Prostate gland (tissue), 2 donors: ENCODE data around the gene SLAMF6.

Experiments used
- POLR2A ChIP-seq: fragments of 450-650 bp; IDR thresholded peaks from one replicate; pipeline ENCODE4 v1.6.1; 2016; ENCODE audit warnings: antibody characterized with exemption, mild to moderate bottlenecking
- POLR2AphosphoS5 ChIP-seq: sonication (generic); formaldehyde crosslinking; IDR thresholded peaks from one replicate; pipeline ENCODE4 v1.6.1; 2017; ENCODE audit warnings: antibody characterized with exemption
- TF ChIP-seq, protein P1 (sequence below), 4 experiments: fragments of 200-600 bp in 2 of 4; fragments of 450-650 bp in 2 of 4; sonication (generic) in 2 of 4; IDR thresholded peaks; 1 replicate in 3 of 4; 2 replicates in 1 of 4; pipeline ENCODE4 v1.5.1; 2016 to 2019; ENCODE audit warnings: antibody characterized with exemption in 4 of 4, mild to moderate bottlenecking in 2 of 4, moderate library complexity in 2 of 4

DNA sequence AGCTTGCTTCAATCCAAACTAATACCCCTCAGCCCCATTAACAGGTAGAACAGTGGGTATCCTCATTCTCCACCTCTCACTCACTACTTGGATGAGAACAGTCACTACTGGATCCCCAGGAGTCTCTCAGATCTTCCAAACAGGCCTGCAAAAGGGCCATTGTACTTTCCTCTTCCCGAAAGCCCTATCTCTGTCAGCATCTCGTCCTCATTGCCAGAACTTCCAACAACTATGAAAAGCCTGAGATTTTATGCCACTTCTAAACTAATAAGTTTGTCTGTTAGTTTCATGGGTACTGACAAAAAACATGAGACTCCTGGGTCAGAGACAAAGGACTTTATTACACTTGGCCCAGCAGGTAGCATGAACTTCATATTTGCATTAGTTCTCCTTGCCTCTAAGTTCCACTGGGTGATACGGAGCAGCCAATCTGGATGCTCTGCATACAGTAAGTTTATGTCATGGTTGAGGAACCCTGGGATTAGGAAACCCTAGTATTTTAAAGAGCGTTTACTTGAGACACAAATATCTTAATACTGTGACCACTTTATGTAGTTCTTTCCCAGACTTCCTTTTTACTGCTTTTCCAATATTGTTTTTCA lies 84.6 kb downstream of the SLAMF6 start:
- TF ChIP-seq POLR2AphosphoS5, result no peak
- TF ChIP-seq, protein P1, sequence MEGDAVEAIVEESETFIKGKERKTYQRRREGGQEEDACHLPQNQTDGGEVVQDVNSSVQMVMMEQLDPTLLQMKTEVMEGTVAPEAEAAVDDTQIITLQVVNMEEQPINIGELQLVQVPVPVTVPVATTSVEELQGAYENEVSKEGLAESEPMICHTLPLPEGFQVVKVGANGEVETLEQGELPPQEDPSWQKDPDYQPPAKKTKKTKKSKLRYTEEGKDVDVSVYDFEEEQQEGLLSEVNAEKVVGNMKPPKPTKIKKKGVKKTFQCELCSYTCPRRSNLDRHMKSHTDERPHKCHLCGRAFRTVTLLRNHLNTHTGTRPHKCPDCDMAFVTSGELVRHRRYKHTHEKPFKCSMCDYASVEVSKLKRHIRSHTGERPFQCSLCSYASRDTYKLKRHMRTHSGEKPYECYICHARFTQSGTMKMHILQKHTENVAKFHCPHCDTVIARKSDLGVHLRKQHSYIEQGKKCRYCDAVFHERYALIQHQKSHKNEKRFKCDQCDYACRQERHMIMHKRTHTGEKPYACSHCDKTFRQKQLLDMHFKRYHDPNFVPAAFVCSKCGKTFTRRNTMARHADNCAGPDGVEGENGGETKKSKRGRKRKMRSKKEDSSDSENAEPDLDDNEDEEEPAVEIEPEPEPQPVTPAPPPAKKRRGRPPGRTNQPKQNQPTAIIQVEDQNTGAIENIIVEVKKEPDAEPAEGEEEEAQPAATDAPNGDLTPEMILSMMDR (IDR thresholded peaks at IDR 0.05), result no peak
- TF ChIP-seq POLR2A, result no peak
